HCT116 (cell line): ENCODE measurements around the gene FOXP1.

ENCODE experiments used
- CEBPB ChIP-seq: IDR thresholded peaks from 2 replicates; pipeline ENCODE4 v1.6.1; 2012; ENCODE audit warnings: low read depth
- CTCF ChIP-seq, 3 experiments: fragments of 200-600 bp in 1 of 3; sonication (generic) in 1 of 3; IDR thresholded peaks in 2 of 3; conservative IDR thresholded peaks in 1 of 3; 2 replicates each; pipeline ENCODE4 v1.5.1; 2012 to 2017; ENCODE audit warnings: low read depth in 2 of 3, low read length in 2 of 3, antibody characterized with exemption in 1 of 3, borderline replicate concordance in 1 of 3, control low read depth in 1 of 3, mild to moderate bottlenecking in 1 of 3, mixed read lengths in 1 of 3, mixed run types in 1 of 3, moderate library complexity in 1 of 3; ENCODE audit not compliant: insufficient read depth in 1 of 3
- FOSL1 ChIP-seq: IDR thresholded peaks from 2 replicates; pipeline ENCODE4 v1.6.1; 2012; ENCODE audit warnings: low read depth
- MAX ChIP-seq: IDR thresholded peaks from 2 replicates; pipeline ENCODE4 v1.6.1; 2012
- POLR2A ChIP-seq: IDR thresholded peaks from 2 replicates; pipeline ENCODE4 v1.7.0; 2011; ENCODE audit warnings: borderline replicate concordance; ENCODE audit not compliant: insufficient read depth, insufficient read length; ENCODE audit errors: extremely low read depth
- POLR2AphosphoS5 ChIP-seq: IDR thresholded peaks from 2 replicates; pipeline ENCODE4 v1.6.1; 2011; ENCODE audit warnings: mild to moderate bottlenecking, low read depth, low read length, moderate library complexity
- RAD21 ChIP-seq: IDR thresholded peaks from 2 replicates; pipeline ENCODE4 v1.6.1; 2012; ENCODE audit warnings: low read depth, mild to moderate bottlenecking
- REST ChIP-seq: IDR thresholded peaks from 2 replicates; pipeline ENCODE4 v1.6.1; 2012; ENCODE audit warnings: low read depth
- SP1 ChIP-seq: IDR thresholded peaks from 2 replicates; pipeline ENCODE4 v1.6.1; 2012; ENCODE audit warnings: low read depth
- ZBTB33 ChIP-seq: IDR thresholded peaks from 2 replicates; pipeline ENCODE4 v1.6.1; 2011; ENCODE audit warnings: mild to moderate bottlenecking, low read length, moderate library complexity; ENCODE audit not compliant: insufficient replicate concordance; ENCODE audit errors: extremely low read depth
- ZNF274 ChIP-seq: fragments of 200-500 bp; sonication (Bioruptor generic); IDR thresholded peaks from 2 replicates; pipeline ENCODE4 v1.6.1; 2014; ENCODE audit warnings: mild to moderate bottlenecking, low read depth, low read length, inconsistent platforms

DNA sequence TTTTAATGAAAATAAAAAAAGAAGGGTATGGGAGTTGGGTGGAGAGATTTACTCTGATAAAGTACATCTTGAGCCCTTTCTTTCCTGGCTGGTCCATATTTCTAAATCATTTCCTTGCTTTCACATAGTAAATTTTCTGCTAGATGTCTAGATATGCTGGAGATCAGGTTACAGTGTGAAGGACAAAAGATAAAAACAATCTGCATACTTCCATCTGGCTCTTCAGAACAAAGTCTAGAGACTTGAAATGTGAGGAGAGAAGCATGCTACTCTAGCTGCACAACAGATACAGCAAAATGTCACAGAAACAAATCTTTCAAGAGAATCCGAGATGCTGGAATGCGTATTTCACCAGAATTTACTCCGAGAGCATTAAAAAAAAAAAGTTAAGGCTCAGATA is 42.2 kb downstream of the FOXP1 start:
- no peak for TF ChIP-seq ZNF274
- no peak for TF ChIP-seq CTCF (IDR thresholded peaks at IDR 0.05 in 2 of 3, conservative IDR thresholded peaks at IDR 0.05 in 1 of 3; ENCODE audit: borderline replicate concordance in 1 of 3, insufficient read depth in 1 of 3, low read depth in 2 of 3, low read length in 2 of 3)
- TF ChIP-seq POLR2A, result no peak
- TF ChIP-seq POLR2AphosphoS5, result no peak
- TF ChIP-seq RAD21, result no peak
- TF ChIP-seq REST, result no peak
- no peak for TF ChIP-seq CEBPB
- TF ChIP-seq SP1, result no peak
- TF ChIP-seq FOSL1, result no peak
- no peak for TF ChIP-seq ZBTB33
- TF ChIP-seq MAX, result no peak
